ENCODE results near the gene SLC43A1.

DNA sequence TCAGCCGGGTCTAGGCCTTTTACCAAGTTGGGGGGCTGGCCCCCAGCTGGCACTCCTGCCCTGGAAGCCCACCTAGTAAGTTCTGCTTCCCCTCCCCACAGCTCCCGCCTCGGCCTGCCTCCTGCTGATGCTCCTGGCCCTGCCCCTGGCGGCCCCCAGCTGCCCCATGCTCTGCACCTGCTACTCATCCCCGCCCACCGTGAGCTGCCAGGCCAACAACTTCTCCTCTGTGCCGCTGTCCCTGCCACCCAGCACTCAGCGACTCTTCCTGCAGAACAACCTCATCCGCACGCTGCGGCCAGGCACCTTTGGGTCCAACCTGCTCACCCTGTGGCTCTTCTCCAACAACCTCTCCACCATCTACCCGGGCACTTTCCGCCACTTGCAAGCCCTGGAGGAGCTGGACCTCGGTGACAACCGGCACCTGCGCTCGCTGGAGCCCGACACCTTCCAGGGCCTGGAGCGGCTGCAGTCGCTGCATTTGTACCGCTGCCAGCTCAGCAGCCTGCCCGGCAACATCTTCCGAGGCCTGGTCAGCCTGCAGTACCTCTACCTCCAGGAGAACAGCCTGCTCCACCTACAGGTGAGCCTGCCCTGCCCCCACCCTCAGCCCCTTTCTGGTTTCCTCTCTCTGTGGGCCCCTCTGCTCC is 47.9 kb downstream of the SLC43A1 start:
- TF ChIP-seq SP1 (IDR thresholded peaks at IDR 0.05) (no peak), RAD21 (IDR thresholded peaks at IDR 0.05) (no peak), HNF4A (conservative IDR thresholded peaks at IDR 0.05) (no peak), ZBTB33 (IDR thresholded peaks at IDR 0.05) (no peak)
- TF ChIP-seq, protein P1, sequence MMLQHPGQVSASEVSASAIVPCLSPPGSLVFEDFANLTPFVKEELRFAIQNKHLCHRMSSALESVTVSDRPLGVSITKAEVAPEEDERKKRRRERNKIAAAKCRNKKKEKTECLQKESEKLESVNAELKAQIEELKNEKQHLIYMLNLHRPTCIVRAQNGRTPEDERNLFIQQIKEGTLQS (IDR thresholded peaks at IDR 0.05): no peak
- TF ChIP-seq, protein P2, sequence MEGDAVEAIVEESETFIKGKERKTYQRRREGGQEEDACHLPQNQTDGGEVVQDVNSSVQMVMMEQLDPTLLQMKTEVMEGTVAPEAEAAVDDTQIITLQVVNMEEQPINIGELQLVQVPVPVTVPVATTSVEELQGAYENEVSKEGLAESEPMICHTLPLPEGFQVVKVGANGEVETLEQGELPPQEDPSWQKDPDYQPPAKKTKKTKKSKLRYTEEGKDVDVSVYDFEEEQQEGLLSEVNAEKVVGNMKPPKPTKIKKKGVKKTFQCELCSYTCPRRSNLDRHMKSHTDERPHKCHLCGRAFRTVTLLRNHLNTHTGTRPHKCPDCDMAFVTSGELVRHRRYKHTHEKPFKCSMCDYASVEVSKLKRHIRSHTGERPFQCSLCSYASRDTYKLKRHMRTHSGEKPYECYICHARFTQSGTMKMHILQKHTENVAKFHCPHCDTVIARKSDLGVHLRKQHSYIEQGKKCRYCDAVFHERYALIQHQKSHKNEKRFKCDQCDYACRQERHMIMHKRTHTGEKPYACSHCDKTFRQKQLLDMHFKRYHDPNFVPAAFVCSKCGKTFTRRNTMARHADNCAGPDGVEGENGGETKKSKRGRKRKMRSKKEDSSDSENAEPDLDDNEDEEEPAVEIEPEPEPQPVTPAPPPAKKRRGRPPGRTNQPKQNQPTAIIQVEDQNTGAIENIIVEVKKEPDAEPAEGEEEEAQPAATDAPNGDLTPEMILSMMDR (IDR thresholded peaks at IDR 0.05; ENCODE audit: low read depth, low read length, missing input control): no peak
- TF ChIP-seq, protein P3, sequence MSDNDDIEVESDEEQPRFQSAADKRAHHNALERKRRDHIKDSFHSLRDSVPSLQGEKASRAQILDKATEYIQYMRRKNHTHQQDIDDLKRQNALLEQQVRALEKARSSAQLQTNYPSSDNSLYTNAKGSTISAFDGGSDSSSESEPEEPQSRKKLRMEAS (IDR thresholded peaks at IDR 0.05): no peak
- TF ChIP-seq, protein P4, sequence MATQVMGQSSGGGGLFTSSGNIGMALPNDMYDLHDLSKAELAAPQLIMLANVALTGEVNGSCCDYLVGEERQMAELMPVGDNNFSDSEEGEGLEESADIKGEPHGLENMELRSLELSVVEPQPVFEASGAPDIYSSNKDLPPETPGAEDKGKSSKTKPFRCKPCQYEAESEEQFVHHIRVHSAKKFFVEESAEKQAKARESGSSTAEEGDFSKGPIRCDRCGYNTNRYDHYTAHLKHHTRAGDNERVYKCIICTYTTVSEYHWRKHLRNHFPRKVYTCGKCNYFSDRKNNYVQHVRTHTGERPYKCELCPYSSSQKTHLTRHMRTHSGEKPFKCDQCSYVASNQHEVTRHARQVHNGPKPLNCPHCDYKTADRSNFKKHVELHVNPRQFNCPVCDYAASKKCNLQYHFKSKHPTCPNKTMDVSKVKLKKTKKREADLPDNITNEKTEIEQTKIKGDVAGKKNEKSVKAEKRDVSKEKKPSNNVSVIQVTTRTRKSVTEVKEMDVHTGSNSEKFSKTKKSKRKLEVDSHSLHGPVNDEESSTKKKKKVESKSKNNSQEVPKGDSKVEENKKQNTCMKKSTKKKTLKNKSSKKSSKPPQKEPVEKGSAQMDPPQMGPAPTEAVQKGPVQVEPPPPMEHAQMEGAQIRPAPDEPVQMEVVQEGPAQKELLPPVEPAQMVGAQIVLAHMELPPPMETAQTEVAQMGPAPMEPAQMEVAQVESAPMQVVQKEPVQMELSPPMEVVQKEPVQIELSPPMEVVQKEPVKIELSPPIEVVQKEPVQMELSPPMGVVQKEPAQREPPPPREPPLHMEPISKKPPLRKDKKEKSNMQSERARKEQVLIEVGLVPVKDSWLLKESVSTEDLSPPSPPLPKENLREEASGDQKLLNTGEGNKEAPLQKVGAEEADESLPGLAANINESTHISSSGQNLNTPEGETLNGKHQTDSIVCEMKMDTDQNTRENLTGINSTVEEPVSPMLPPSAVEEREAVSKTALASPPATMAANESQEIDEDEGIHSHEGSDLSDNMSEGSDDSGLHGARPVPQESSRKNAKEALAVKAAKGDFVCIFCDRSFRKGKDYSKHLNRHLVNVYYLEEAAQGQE (IDR thresholded peaks at IDR 0.05): no peak

All from liver (tissue), 3 donors.